ENCODE measurements around the gene TP73. TPM values are rescaled to one million over a fixed set of nuclear protein-coding genes. Genes with fewer than 3 reads are reported as not detected.
"Not testable (repeated sequence)": the region's sequence is repeated elsewhere in the genome, so short reads cannot be mapped to it uniquely, and the experiment has no call there.

Gene TP73
- total RNA-seq, 1 experiment from 2014 or later: 2.5 TPM

DNA sequence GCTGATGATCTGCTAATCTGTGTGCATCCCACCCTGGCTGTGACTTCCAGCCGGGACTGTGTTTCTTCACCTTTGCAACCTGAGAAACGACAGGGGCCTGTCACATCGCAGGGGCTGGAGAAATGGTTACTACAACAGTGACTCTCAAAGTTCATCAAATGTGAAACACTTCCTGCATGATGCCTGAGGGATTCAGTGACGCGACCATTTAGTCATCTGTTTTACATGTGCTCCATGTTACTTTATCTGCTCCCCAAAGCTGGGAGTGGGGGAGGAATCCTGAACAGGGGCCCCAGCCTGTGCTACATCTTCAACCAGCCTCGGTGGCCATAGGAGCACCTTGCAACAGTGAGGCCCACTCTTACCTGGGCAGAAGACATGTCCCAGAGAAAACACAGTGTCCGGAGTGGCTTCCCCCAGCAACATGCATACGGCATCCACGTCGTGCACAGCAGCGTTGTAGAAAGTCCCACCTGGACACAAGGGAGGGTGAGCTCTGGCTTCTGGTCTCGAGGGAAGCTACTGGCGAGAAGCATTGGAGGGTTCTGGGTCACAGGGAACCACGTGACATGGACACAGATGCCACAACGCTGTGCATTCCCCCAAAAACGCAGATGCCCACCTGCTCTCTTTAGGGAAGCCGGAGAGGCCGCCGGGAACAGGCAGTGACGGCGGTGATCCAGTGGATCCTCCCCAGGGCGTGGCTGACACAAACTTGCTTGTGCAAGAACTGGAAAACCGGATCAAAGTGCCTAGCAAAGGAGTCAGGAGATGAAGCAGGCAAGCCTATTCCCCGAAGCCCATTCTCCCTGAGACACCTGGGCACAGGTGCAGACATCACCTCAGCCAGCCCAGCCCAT, 90.4 kb downstream of the TP73 start:
- no peak for DNase-seq (ENCODE audit: low read depth)

DNA sequence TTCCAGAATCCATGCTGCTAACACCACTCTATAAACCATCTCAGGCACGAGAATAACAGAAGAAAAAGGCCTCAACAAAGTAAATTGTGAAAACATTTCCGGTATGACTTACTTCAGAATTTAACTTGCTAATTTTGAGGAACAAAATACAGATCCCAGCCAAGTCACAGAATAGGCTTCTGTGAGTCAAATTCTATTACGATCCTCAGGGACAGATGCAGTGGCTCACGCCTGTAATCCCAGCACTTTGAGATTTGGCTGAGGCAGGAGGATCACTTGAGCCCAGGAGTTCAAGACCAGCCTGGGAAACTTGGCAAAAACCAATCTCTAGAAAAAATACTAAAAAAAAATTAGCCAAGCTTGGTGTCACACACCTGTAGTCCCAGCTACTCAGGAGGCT, 91.1 kb downstream of the TP73 start:
- no peak for DNase-seq (ENCODE audit: low read depth)

DNA sequence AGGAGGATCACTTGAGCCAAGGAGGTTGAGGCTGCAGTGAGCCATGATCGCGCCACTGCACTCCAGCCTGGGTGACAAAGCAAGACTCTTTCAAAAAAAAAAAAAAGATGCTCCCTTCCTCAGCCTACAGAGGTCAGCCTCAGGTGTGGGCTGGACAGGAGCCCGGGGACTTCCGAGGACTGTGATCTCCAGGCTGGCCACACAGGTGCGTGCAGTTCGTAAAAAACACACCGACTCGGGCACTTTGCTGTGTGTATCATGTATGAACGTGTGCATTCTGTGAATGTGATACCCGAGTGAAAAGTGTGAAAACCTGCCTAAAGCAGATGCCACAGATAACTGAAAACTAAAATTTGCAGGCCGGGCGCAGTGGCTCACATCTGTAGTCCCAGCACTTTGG, 91.5 kb downstream of the TP73 start:
- no peak for DNase-seq (ENCODE audit: low read depth)

DNA sequence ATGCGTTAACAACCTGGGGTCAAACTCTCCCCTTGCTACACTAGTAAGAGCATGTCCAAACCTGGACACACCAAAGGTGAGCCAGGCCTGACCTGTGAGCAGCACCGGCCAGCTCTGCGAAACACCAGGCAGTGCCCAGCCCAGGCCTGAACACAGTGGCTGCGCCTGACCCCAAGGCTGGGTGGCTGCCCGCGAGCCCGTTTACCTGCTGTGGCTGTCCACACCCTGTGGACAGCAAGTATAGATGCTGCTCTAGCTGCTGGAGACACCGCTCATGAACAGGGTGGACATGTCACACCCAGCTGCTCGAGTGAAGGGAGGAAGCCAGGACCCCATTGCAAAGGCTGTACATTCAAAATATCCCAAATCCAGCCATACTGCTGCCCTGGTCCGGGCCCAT, 92.3 kb downstream of the TP73 start:
- no peak for DNase-seq (ENCODE audit: low read depth)

DNA sequence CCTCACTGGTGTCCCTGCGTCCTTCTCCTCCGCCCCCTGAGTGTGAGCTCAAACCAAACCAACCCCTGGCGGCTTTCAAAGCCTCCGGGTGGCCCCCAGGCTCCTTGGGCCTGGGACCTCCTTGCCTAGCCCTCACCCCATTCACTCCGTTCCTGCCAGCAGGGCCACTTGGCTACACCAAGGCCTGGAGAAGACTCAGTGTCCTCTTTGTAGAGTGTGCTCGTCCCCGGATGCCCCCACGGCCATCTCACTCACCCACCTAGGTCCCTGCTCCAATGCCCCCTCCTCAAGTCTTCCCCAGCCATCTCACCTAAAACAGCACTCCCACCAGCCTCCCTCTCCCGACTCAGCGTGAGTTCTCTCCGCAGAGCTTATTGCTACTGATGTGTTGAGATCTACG, 92.8 kb downstream of the TP73 start:
- DNase-seq (ENCODE audit: low read depth): no peak

DNA sequence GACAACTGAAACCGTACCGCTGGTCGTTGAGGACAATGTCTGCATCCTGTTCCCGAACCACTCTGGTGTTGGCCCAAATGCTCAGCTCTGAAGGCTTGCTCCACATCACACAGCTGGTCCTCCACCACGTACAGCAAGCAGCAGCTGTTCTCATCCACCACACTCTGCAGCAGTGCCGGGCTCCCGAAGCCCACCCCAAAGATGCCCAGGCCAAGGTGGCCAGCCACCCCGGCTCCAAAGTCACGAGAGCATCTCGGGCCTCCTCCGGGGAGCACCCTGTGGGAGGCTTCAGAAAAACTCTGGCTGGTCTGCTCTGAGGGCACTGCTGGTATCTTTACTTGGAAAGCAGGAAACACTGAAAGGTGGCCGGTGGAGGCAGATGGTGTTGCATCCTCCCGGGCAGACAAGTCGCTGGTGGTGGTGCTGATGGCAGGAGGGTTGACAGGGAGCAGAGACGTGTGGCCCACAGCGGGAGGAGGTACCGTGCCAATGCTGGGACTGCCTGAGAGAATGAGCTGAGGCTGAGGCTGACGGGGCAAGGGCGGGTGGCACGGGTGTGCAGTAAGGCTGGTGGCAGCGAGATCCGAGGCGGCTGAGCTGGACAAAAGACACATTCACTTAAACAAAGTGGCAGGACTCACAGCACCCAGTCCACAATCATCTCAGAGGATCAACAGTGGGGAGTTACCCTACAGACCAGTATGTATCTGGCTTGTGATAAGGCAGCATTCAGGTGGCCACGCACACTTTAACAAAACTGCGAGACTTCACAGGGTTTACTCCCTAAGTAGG, 93.5 kb downstream of the TP73 start:
- DNase-seq (ENCODE audit: low read depth): no peak

DNA sequence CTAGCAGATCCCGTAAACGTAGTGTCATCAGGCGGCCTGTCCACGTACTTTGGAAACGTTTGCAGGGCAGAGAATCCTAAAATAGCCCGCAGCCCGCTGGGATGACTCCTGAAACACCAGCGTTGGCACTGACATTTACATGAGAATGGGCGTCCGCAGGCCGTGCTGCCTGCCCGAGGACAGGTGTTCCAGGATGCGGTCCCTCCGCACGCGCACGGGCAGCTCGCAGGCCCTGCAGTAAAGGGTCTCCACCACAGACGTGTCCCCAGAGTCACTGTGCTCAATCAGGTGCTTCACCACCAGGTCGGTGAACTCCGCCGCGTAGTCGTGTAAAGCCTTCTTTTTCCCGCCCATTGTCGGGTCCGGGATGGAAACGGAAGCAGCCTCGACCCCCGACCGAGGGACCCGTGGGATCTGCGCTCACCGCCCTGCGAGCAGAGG, 94.1 kb downstream of the TP73 start:
- no peak for DNase-seq (ENCODE audit: low read depth)

DNA sequence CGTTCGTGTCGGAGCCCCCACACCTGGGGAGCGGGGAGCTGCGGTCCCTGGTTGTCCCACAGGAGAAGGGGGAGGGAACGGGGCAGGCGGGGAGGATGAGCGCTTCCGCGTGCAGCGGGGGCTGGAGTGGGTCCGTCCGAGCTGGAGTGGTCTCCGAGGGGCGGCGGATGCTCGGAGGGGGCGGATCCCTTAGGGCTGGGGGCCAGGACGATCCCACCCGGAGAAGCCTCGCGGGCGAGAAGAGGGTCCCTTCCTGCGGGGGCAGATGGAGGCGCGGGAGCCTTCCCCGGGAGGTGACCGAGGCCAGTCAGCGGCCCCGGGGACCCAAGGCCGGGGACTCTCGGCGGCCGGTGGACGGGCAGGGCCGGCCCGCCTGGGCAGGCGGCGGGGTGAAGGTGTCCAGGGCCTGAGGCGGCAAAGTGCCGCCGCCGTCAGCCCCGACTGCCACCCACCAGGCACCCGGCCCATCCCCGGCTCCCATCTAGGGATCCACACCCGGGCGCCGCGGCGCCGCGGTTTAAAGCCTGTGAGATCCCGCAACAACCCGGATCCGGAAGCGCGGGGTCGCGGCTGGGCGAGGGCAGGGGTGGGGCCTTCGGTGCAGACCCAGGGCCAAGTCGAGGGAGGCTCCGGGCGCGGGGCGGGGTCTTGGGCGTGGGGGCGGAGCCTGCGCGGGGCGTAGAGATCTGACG, 94.7 kb downstream of the TP73 start:
- DNase-seq (ENCODE audit: low read depth): peak; percentile 90

DNA sequence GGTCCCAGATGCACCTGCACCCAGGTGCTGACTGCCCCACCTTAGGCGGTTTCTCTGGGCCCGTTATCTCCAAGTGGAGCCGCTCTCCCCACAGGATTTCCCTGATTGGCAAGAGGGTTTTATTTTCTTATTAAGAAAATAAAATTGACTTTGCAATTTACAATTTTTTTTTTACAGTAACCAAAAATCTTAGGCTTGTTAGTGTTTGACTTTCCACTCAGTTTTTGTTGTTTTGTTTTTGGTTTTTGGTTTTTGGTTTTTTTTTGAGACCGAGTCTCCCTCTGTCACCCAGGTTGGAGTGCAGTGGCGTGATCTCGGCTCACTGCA, 95.2 kb downstream of the TP73 start:
- DNase-seq (ENCODE audit: low read depth): no peak

DNA sequence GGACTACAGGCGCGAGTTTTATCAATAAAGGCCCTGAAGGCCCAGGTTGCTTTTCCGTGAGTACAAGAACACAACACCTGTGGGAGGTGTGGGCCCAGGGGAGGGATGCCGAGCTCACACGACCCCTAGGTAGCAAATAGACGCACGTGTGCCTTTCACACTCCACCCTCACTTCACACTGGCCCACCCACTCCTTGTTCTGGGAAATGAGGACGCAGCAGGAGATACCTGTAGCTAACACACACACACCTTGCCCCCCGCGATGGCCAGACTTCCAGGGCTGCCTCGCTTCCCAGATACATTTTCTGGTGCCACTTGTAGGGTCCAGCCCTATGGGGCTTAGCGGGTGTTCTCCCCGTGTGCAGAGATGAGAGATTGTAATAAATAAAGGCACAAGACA, 95.6 kb downstream of the TP73 start:
- no peak for DNase-seq (ENCODE audit: low read depth)

DNA sequence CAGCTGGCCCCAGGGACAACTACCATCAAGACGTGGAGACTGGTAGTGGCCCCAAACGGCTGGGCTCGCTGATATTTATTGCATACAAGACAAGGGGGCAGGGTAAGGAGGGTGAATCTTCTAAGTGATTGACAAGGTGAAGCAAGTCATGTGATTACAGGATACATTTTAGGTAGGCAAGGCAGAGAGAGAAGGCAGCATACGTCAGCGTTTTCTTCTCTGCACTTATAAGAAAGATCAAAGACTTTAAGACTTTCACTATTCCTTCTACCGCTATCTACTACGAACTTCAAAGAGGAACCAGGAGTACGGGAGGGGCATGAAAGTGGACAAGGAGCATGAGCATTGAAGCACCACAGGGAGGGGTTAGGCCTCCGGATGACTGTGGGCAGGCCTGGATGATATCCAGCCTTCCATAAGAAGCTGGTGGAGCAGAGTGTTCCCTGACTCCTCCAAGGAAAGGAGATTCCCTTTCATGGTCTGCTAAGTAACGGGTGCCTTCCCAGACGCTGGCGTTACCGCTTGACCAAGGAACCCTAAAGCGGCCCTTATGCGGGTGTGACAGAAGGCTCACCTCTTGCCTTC, 96.1 kb downstream of the TP73 start:
- DNase-seq (ENCODE audit: low read depth): not testable (repeated sequence)

DNA sequence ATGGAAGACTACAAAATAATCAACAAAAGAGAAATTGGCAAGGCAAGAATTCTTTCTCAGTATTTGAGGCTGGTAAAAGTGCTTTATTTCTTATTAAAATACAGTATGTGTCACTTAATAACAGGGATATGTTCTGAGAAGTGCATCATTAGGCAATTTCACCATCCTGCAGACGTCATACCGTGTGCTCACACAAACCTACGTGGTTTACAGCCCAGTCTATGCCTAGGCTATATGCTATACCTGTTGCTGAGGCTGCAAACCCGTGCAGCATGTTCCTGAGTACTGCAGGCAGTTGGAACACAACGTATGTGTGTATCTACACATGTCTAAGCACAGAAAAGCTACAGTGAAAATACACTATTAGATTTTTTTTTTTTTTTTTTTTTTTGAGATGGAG, 97.2 kb downstream of the TP73 start:
- DNase-seq (ENCODE audit: low read depth): no peak

DNA sequence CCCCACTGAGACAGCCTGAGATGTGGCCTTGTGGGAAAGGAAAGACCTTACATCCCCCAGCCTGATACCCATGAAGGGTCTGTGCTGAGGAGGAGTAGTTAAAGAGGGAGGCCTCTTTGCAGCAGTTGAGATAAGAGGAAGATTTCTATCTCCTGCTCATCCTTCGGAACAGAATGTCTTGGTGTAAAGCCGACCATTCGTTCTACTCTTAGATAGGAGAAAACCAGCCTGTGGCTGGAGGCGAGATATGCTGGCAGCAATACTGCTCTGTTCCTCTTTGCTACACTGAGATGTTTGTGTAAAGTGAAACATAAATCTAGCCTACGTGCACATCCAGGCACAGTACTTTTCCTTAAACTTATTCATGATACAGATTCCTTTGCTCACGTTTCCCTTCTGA, 98.4 kb downstream of the TP73 start:
- DNase-seq (ENCODE audit: low read depth): no peak

DNA sequence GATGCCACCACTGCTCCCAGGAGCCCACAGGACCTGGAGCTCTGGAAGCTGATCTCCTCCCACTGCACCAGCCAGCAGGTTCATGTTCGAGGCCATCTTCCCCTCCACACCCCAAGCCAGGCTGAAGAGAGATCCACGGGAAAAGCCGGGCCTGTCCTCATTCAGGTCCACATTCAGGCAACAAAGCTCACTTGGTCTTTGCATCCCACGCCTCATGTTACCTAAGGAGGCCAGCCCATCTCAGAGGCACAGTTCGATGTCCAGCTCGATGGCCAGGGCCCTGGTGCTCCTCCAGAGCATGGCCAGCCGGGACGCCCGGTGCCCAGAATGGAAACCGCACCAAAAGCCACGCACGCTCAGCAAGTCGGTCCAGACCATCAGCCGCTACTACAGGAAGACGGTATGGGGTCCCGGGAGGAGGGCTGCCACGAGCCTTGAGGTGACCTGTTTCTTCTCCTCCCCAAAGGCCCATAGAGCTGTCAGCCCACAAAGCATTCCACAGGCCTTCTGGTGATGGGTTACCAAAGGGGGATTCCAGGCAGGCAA, 100.2 kb downstream of the TP73 start, which contains the start of gene CCDC27:
Gene CCDC27, plus strand, starts transcription at position 51 of the 546 bp plus-strand sequence. Its CDS starts 32 bp downstream, at position 83.
- DNase-seq (ENCODE audit: low read depth): no peak

DNA sequence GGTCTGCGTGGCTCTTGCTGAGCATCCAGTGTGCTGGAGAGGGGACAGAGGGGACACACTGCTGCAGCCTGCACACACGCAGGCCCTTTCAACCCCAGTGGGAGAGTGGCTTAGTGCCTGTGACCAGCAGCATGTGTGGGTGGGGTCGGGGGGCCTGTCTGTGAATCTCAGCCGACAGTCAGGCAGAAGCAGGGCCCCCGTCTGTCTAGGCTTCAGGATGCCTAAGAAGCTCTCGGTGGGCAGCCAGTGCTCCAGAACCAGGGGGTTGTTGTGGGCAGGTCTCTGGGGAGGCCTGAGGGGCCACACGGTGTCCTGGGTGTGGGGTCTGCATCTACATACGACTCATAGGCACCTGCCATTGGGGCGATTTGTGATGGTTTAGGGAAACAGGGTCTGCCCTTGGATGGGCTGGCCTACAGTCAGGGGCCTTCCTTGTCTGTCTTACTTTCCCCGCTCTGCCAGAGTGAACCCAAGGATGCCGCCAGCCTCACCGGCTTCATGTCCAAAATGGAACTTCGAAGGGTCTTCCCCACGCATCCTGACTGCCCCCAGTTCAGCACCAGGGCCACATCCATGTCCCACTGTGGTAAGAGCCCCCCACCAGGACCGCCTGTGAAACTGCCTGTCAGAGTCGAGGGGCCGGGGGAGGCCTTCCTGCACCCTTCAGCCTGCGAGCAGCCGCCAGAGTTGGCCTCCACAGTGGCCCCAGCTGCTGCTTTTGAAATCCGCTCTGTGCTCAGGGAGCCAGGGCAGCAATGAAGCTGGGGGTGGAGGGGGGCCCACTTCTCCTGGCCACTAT, 101.5 kb downstream of the TP73 start:
- DNase-seq (ENCODE audit: low read depth): no peak

DNA sequence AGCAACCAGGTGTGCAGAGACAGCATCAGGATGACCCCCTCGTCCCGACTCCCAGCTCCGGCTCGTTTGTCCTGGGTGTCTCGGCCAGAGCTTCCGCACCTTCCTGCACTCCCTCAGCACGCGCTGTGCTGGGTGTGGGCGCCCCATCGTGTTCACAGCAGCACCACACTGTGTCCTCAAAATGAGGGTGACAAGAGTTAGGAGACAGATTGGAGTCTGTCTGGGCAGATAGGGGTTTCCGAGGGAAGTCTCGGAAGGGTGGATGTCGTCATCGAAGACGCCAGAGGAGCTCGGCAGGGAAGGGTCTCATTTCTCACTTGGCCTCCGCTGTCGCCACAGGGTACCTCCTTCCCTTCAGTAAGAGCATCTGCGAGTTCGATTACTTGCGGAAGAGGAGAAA, 104.1 kb downstream of the TP73 start:
- no peak for DNase-seq (ENCODE audit: low read depth)

DNA sequence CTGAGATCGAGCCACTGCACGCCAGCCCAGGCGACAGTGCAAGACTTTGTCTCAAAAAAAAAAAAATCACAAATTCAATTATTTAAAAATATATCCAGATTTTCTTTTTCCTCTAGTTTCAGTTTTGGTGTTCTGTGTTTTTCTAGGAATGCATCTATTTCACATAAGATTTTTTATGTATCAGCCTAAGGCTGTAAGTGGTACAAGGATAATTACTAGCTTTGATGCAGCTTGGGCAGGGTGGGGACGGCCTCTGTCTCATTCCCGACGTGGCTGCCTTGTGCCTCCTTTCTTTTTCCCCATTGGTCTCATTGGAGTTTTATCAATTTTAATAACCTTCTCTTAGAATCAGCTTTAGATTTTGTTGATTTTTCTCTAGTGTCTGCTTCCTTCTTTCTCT, 106.8 kb downstream of the TP73 start:
- DNase-seq (ENCODE audit: low read depth): no peak

DNA sequence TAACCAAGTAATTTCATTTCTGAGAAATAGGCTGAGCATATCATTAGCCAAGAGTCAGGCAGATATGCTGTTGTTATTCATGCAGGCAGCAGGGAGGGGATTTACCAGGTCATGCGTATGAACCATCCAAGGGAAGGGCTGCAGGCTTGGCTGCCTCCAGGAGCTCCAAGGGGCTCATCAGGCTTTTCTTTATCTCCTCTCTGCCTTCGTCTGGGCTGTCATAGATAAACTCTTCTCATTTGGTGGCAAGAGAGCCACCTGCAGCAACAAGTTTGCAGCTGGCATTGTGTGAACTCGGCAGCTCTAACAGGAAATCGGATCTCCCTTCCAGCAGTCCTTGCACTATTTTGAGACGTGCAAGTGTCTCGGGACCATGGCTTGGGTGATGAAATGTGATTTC, 107.5 kb downstream of the TP73 start:
- no peak for DNase-seq (ENCODE audit: low read depth)

DNA sequence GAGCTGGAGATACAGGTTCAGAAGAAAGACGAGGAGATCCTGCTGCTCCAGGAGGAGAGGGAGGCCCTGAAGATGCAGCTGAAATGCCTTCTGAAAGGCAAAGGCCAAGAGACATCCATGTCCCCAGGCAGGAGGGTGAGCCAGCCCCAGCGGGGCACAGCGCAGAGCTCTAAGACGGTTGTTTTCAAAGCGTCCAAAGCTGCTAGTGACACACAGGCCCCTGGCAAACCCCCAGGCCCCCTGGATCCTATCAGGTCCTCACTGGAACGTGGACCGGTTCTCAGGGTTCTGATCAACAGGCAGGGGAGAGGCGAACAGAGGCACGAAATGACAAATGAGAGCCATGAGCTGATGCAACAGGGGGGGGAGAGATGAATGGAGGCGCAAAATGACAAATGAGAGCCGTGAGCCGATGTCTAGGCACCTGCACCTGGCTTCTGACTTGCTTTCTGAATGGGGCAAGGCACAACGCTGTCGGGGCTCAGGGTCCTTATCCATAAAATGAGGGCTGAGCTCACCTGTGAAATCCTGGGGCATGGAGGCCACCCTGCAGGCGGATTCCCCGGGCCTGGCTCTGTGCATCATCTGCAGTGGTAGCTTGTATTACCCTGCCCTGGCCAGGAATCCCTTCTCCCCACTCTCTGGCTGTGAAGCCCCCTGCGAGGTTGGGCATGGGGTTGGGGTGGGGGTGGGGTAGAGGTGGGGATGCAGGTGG, 109.1 kb downstream of the TP73 start:
- no peak for DNase-seq (ENCODE audit: low read depth)

DNA sequence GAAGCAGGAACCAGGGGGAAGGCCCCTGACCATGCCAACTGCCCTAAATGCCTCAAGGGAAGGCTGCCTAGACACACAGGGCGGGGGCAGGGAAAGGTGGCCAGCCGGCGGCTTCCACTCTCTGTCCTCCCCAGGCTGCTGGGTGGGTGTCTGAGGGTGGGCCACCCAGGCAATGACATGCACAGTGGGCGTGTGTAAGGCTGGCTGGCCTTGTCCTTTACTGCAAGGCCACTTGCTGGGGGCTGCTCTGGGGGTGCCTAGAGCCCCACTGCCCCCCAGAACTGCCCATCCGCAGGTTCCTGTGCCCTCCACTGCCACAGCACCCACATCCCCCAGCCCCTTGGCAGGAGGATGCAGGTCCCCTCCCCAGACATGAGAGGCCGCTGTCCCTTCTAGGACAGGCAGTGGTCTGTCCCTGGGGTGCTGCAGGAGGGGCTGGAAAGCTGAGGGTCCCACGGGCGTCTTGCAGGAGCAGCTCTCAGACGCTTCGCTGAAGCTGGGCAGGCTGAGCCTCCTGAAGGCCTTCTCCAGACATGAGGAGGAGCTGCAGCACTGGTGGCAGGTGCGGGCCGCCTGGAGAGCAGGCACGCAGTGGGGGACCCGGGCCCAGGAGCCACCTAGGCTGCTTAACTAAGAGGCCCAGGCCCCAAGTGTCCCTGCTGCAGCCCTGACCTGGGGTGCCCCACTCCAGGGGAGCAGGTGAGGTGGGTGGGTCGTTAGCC, 110.0 kb downstream of the TP73 start:
- DNase-seq (ENCODE audit: low read depth): no peak

Measured in Daoy (cell line).